GM23248 (cell line): ENCODE results near the gene LMX1B.

Source experiments
- EZH2 ChIP-seq: fragments of 200-600 bp; sonication (generic); IDR thresholded peaks from 2 replicates; pipeline ENCODE4 v1.6.1; 2018; ENCODE audit warnings: antibody characterized with exemption, mild to moderate bottlenecking; ENCODE audit not compliant: insufficient read depth, poor library complexity, severe bottlenecking
- EZH2phosphoT487 ChIP-seq: fragments of 200-600 bp; sonication (generic); IDR thresholded peaks from 2 replicates; pipeline ENCODE4 v1.6.1; 2018; ENCODE audit warnings: antibody characterized with exemption, moderate library complexity, mild to moderate bottlenecking, low read depth; ENCODE audit not compliant: insufficient read depth

GRCh38 chr9:126586236-126586635, 27.5 kb upstream of the LMX1B start:
- no peak for TF ChIP-seq EZH2
- TF ChIP-seq EZH2phosphoT487: no peak
